Putamen (tissue), 1 donor: ENCODE results near the gene GATA3.

Experiments used
- DNase-seq: peaks from one replicate; pipeline ENCODE4 v3.0.0-alpha.2; 2016; ENCODE audit warnings: low spot score

GATA3 gene

GRCh38 chr10:8051109-8051821 is 3.2 kb upstream of the GATA3 start:
- DNase-seq = no peak

GRCh38 chr10:8051851-8052257 is 2.6 kb upstream of the GATA3 start:
- no peak for DNase-seq

- no peak for DNase-seq
Observed at GRCh38 chr10:8052341-8052955, 2.0 kb upstream of the GATA3 start.

- no peak for DNase-seq
Observed at GRCh38 chr10:8052956-8053445, 1.5 kb upstream of the GATA3 start.

DNA sequence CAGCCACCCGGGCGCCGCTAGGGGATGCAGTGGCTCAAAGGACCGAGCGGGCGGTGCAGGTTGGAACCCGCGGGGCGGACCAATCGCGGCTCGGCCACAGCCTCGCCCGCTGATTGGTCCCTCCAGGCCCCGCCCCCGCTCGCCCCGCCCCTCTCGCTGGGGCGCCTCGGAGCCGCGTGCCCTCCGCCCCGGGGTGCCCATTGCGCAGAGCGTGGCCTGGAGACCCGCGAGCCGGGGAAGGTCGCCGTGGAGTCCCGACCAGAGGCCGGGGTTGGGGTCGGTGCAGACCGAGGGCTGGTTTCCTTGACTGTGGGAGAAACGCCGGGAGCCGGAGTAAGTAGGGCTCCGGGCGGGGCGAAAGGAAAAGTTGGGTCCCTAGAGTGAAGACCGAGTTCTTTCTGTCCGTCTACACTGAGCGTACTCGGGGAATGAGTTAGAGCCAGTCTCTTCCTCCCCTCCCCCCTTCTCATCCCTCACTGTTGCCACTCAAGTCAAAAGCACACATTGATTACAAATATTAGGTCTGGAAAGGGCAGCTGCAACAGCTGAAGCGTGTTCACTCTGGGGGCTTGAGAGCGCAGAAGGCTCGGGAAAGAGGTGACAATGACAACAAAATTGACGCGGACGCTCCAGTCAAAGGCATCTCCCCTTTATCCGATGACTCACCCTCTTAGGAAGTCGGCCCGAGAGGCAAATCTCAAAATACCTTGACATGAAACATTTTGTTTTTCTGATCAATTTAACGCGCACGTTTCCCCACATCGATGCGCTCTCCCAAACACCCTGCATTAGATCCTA is 843 bp upstream of the GATA3 start:
- peak; percentile 14 for DNase-seq

GRCh38 chr10:8054244-8054493 is 319 bp upstream of the GATA3 start:
- DNase-seq = no peak

GRCh38 chr10:8055420-8056349 is 1.2 kb downstream of the GATA3 start:
- DNase-seq = no peak

DNA sequence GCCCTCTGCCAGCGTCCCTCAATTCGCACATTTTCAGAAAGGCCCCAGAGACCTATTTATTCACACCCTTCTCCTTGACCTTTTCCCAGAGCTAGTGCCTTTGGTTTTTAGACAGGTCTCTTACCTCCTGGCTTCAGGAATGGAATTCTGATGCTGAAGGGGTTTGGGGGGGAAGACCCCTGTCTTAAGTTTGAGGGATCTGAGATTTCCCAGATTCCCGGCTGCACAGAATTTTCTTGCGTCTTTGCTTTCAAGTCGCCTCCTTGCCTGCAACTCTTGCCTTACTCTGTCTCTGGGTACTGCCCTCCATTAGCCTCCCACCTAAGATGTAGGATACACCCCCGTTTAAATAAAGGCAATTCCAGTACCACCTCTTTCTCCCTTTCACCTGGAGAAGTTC is 1.9 kb downstream of the GATA3 start:
- no peak for DNase-seq

GRCh38 chr10:8056871-8057331 is 2.4 kb downstream of the GATA3 start:
- DNase-seq = no peak

- DNase-seq = no peak
Observed at GRCh38 chr10:8057636-8058273, 3.3 kb downstream of the GATA3 start.

DNA sequence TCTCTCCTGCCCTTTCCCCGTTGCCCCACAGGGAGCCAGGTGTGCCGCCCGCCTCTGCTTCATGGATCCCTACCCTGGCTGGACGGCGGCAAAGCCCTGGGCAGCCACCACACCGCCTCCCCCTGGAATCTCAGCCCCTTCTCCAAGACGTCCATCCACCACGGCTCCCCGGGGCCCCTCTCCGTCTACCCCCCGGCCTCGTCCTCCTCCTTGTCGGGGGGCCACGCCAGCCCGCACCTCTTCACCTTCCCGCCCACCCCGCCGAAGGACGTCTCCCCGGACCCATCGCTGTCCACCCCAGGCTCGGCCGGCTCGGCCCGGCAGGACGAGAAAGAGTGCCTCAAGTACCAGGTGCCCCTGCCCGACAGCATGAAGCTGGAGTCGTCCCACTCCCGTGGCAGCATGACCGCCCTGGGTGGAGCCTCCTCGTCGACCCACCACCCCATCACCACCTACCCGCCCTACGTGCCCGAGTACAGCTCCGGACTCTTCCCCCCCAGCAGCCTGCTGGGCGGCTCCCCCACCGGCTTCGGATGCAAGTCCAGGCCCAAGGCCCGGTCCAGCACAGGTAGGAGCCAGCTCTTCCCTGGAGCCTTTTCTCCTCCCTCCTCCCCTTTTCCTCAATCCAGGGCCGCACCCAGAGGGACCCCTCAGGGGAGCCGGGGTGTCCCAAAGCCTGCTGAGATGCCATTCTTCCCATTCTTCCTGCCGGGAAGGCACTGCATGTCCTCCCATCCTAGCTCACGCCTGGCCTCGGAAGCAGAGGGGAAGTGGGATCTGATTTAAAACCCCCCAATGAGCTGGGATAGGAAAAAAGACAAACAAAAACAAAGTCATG is 4.0 kb downstream of the GATA3 start:
- DNase-seq = no peak

DNA sequence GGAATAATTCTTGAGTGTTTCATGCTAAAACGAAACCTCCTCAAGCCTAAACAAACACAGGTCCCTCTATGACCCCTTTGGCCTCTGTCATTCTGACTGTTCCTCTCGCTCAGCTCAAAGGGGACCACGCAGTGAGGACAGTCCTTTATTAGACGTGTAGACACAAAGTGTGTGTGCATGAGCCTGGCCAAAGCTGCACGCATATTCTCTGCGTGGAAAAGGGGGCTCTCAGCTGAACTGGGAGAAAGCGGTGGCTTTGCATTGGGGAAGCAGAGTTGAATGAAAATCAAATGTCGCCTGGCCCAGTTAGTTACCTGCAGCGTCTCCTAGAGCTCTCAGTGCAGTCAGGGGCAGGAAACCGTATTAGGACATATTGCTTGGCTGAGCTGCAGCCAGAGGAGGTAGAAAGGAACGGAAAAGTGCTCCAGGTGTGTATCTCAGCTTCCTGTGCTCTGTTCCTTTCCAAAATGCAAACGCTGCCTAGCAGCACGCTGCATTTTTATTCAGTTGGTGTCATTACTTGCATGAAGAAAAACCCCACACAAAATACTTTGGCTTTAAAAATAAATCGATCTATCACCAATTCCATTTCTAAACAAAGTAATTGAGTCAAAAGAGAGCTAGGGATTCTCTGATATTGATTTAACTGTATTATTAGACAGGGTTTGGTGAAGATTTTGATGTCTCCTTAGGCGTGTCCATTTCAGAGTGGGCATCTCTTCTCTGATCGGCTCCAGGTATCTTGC is 4.9 kb downstream of the GATA3 start:
- DNase-seq = no peak

DNA sequence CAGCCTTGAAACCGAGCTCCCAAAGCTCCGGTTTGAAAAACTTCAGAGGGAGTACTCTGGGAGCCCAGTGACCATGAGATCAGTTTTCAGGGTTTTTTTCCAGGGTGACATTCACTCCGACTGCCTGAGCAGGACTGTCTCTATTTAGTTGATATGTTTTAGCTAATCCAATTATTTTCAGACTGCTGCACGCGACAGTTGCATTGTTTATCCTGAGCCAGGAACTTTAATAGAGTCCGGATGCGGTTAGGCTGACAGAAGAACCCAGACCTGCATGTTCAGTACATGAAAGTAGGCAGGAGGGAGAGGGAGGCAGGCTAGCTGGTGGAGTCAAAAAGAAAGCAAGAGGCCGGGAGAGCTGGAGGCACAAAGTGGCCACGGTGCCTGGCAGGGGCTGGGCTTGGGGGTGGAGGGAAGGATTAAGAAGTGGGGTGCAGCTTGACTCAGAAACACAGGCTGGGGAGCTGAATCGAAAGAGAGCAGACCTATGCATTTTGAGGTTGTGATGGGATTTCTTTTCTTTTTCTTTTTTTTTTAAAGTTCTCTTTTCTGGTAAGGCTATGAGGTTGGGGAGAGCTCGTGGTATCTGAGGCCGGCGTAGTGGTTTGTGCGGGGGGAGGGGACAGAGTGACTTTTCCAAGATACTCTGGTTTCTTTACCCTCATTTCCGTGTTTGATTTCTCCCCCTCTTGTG is 5.7 kb downstream of the GATA3 start:
- no peak for DNase-seq

DNA sequence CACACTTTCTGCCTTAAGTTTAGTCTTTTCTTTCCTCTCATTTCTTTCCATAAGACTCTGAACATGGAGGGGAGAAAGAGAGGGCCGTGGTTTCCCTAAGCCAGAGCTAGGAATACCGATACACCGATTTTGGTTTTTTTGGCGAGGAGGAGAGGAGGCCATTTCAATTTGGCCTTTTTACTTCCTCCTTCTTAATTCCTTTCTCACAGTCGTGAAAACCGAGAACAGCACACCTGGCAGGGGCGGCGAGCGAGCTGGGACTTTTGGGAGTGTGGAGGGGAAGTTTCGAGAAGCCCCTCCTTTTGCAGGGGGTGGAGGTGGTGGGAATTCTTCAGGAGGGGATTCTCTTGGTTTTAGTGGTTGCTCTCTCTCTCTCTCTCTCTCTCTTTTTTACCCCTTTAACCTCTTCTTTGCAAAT is 6.2 kb downstream of the GATA3 start:
- no peak for DNase-seq

DNA sequence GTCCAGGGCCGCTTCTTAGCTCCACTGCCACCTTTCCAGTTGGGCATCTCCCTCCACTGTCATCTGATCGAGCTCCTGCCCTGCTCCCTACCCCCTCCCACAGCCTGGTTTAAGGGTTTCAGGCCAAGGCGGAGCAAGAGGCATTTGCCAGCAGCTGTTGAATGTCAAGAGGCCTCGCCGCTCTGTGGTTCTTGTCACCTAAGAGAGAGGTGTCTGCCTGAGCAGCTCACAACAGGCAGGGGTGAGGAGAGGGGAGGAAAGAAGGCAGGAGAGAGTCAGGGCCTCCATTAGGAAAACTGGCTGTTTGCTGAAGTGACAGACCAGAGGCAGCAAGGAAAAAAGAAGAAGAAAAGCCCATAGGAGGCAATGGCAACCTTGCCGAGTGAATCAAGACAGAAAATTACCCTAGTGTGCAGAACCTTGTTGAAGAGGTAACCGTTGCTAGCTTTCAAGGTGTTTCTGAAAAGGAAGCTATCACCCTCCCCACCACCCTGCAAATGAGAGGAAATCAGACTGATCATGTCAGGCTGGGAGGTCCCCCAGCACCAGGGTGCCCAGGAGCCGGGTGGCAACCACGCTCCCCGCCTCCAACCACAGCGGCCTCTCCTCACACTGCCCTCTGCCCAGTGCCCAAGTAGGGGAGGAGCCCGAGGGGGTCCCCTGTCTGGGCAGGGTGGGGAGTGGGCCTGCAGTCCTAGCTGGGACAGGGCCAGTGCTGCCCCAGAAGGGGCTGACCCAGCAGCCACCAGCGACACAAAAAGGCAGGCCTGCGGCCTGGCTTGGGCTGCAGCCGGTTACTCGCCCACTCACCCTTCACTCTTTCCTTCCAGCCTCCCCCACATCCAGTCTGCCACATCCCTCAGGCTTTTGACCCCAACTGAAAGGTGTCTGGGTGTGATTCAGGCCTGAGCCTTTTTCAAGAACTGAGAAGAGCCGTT is 7.1 kb downstream of the GATA3 start:
- no peak for DNase-seq

DNA sequence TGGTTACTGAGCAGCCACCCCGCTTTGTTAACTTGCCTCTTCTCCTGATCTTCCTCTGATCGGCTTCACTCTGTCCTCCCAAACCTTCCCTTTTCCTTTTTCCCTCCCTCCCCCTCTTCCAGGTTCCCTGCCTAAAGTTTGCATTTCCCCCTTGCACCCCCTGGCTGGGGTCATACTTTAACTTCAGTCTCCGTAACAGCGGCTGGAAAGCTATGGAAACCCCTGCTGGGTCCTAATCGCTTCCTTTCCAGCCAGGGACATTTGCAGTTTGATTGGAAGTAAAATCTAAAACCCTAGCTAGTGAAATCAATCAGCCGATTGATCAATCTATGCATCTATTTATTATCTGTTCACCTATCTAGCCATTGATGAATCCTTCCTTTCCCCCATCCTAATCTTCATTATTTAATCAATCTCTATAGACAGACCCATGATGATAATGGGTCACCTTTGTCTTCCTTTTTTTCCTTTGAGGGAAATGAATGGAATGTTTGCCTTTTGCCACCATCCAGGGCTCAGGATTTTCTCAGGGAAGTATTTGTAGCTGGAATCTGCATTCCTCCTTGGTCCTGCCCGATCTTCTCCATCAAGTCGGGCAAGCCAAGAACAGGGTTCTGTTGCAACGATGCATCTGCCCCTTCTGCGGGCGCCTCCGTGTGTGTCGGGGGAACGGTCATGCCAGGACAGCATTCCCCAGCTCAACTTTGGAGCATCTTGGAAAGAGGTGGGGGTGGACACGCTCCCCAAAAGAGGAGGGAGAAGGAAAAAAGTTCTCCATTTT is 8.8 kb downstream of the GATA3 start:
- DNase-seq = no peak

DNA sequence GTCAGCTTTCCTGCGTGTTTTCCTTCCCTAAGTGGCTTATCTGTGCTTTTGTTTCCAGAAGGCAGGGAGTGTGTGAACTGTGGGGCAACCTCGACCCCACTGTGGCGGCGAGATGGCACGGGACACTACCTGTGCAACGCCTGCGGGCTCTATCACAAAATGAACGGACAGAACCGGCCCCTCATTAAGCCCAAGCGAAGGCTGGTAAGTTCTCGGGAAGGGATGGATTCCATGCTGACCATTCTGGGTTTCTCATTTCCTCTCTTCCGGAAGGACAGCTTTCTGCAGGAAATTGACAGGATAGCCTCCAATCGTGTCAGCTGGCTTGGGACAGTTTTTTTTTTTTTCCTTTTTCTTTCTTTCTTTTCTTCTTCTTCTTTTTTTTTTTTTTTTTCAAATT is 9.4 kb downstream of the GATA3 start:
- no peak for DNase-seq
